Measurements from ENCODE around the gene IGFLR1.

DNA sequence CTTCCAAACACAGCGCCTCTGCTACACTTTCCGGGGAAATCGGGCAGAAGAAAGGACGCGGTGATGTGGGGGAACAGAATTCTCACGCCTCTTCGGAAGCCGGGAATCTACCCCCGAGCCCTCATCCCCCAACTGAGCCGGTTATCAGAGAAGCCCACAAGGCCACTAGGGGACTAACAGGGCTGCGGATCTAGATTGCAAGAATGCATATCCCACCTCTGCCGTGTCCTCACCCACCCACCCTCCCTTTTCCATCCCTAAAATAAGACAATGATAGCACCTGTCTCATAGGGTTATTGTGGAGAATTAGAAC lies 1.1 kb downstream of the IGFLR1 start:
- TF ChIP-seq CTCF (IDR thresholded peaks at IDR 0.05) (no peak), POLR2A (IDR thresholded peaks at IDR 0.05) (no peak)
